ENCODE data around the gene TMPRSS9. TPM values are rescaled to one million over a fixed set of nuclear protein-coding genes. Genes with fewer than 3 reads are reported as not detected.

TMPRSS9 gene
- total RNA-seq, 2 experiments from 2014 or later: not detected

DNA sequence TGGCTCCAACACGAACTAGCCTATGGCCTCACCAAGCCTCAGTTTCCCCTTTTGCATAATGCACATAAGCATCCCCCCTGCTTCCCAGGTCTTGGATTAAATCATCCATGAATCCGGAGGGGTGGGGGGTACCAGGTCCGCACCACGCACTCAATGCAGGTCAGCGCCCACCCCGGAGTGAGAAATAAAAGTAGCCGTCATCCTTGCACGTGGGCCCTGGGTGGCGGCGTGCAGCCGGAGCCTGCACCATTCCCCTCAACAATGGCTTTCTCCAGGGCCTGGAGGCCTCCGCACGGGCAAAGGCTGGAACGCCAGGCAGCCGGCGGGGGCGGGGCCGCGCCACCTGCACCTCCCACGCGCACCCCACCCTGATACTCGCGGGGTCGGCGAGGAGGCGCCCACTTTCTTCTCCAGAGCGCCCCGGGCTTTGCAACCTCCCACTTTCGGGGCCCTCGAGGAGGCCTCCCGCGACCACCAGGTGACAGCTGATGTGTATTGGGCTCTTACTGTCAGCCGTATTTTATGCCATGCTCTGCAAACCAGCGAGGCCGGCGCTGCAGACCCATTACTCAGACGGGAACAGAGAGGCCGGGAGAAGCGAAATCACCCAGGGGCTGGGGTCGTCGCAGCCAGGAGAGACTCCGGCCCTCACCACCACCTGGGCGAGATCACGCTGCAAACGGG lies 115.1 kb downstream of the TMPRSS9 start:
- no peaks in the 10 kb centered on the region for H3K9me3 Mint-ChIP-seq
- peaks cover 18% of the 10 kb centered on the region for H3K4me1 Mint-ChIP-seq (ENCODE audit: low read depth)
- peak overlapping the region; percentile 70 for H3K4me3 Mint-ChIP-seq
- H3K27ac Mint-ChIP-seq: peak overlapping the region; percentile 79
- peak; percentile 84 for DNase-seq
- H3K36me3 Mint-ChIP-seq: peaks cover 28% of the 10 kb centered on the region
- intact Hi-C loops (cut with micrococcal nuclease): loop anchor here (1.0 kb wide), 3 partner anchors 104 to 133 kb away; no protein-coding TSS in a partner anchor
- CTCF ChIA-PET: interaction anchor here (0.6 to 6.2 kb wide), 11 partner anchors 13 to 162 kb away, joined by 3 to 174 read pairs (median 9); no protein-coding TSS in a partner anchor
- H3K27me3 Mint-ChIP-seq: peaks cover 3% of the 10 kb centered on the region
- POLR2A ChIA-PET: interaction anchor here (0.6 to 4.7 kb wide), 26 partner anchors 10 to 1287 kb away, joined by 3 to 123 read pairs (median 5); partner anchors contain the start of genes APBA3, MRPL54 and TIMM13

Small RNA genes within 50 kb of the gene (microRNA-seq; reads per million reads assigned to microRNA genes)
- 2.0 reads per million for gene MIR7108 (ENCODE audit: borderline microRNAs expressed, borderline number of aligned reads, borderline replicate concordance)

Other genes with a start within 250 kb of the TMPRSS9 start
- gene AP3D1, start 208.7 kb upstream of the TMPRSS9 start, total RNA-seq: 10 to 100 TPM; 84.6 to 89.1 TPM
- gene DOT1L, start 196.3 kb upstream of the TMPRSS9 start, total RNA-seq: 10 to 100 TPM; 50.2 to 53.7 TPM
- 10 to 100 TPM; 60.8 to 64.0 TPM for gene PLEKHJ1, start 123.9 kb upstream of the TMPRSS9 start, total RNA-seq
- 100 to 1,000 TPM; 123 to 134 TPM for gene SF3A2, start 123.4 kb upstream of the TMPRSS9 start, total RNA-seq
- gene AMH, start 110.9 kb upstream of the TMPRSS9 start, total RNA-seq: 1 to 10 TPM; 2.8 to 3.4 TPM
- 1 to 10 TPM in 1 of 2 experiments, under 1 TPM in 1; 0.56 to 1.2 TPM for gene JSRP1, start 103.8 kb upstream of the TMPRSS9 start, total RNA-seq
- gene PEAK3, start 78.1 kb upstream of the TMPRSS9 start, total RNA-seq: not detected
- gene LINGO3, start 52.1 kb upstream of the TMPRSS9 start, total RNA-seq: under 1 TPM in 1 of 2 experiments, not detected in 1; 0.10 TPM
- 100 to 1,000 TPM; 137 to 144 TPM for gene LSM7, start 31.7 kb upstream of the TMPRSS9 start, total RNA-seq
- gene SPPL2B, start 31.6 kb upstream of the TMPRSS9 start, total RNA-seq: 10 to 100 TPM; 43.8 TPM
- gene TIMM13, start 67.3 kb downstream of the TMPRSS9 start, total RNA-seq: 10 to 100 TPM; 69.0 to 72.0 TPM
- gene LMNB2, start 96.7 kb downstream of the TMPRSS9 start, total RNA-seq: 100 to 1,000 TPM; 100 to 104 TPM
- gene GADD45B, start 115.9 kb downstream of the TMPRSS9 start, total RNA-seq: 10 to 100 TPM; 34.5 to 38.1 TPM

All from activated CD4-positive, alpha-beta memory T cell treated with anti-CD3 and anti-CD28 coated beads for 36 hours (primary cell).